IMR-90 (cell line): Measurements from ENCODE around the gene MAPKAP1. TPM values are rescaled to one million over a fixed set of nuclear protein-coding genes. Genes with fewer than 3 reads are reported as not detected.

Experiments
- ATAC-seq: fragments of 200-7000 bp; cut with Tn5 transposase; 2 replicates; pipeline ENCODE4 v1.9.1; 2020; ENCODE audit warnings: low read depth, mild to moderate bottlenecking, moderate library complexity
- BruUV-seq: library from RNA; stranded (reverse); fragments of 400-500 nt; replicated peaks from 2 replicates; lab custom pipeline; 2021; lab: Mats Ljungman, UMichigan
- CTCF ChIA-PET: fragments of 300-600 bp; formaldehyde crosslinking; extraction: SDS; loops from one replicate; lab custom pipeline; 2021; ENCODE audit warnings: antibody characterized with exemption; lab: Yijun Ruan, JAX
- POLR2A ChIA-PET: fragments of 300-600 bp; sonication (Branson Sonifier 250); formaldehyde crosslinking; loops from one replicate; lab custom pipeline; 2022; ENCODE audit warnings: antibody characterized with exemption; ENCODE audit not compliant: unreplicated experiment; lab: Charles Lee
- DNase-seq: peaks from one replicate; pipeline ENCODE4 v3.0.0; 2013
- H2AFZ ChIP-seq: replicated peaks from 2 replicates; pipeline ENCODE3; 2013; ENCODE audit warnings: low read length, mild to moderate bottlenecking; ENCODE audit not compliant: poor library complexity
- H2AK5ac ChIP-seq: 2 replicates; pipeline ENCODE4 v1.6.1; 2013; ENCODE audit warnings: low read depth, low read length, inconsistent platforms
- H2AK9ac ChIP-seq: replicated peaks from 2 replicates; pipeline ENCODE3; 2013; ENCODE audit warnings: mild to moderate bottlenecking, low read depth, low read length, moderate library complexity; ENCODE audit not compliant: poor library complexity
- H2BK120ac ChIP-seq: 2 replicates; pipeline ENCODE4 v1.6.1; 2013; ENCODE audit warnings: low read depth, low read length, inconsistent platforms
- H2BK15ac ChIP-seq: 3 replicates; pipeline ENCODE4 v1.6.1; 2013; ENCODE audit warnings: low read depth, low read length, inconsistent platforms
- H2BK20ac ChIP-seq: 2 replicates; pipeline ENCODE4 v1.6.1; 2013; ENCODE audit warnings: low read depth, mild to moderate bottlenecking, inconsistent platforms, low read length, moderate library complexity
- H2BK5ac ChIP-seq: 2 replicates; pipeline ENCODE4 v1.6.1; 2013; ENCODE audit warnings: mild to moderate bottlenecking, low read depth, low read length, inconsistent platforms; ENCODE audit not compliant: poor library complexity, severe bottlenecking
- H3K14ac ChIP-seq: replicated peaks from 2 replicates; pipeline ENCODE4 v1.6.1; 2013; ENCODE audit warnings: low read depth, low read length, inconsistent platforms
- H3K18ac ChIP-seq: 2 replicates; pipeline ENCODE4 v1.6.1; 2013; ENCODE audit warnings: low read depth, low read length, control low read depth
- H3K23ac ChIP-seq: 2 replicates; pipeline ENCODE4 v1.6.1; 2013; ENCODE audit warnings: low read depth, low read length, inconsistent platforms
- H3K27ac ChIP-seq: 2 replicates; pipeline ENCODE4 v1.5.1; 2013; ENCODE audit warnings: mild to moderate bottlenecking, control low read depth, low read length; ENCODE audit not compliant: insufficient read depth
- H3K27me3 ChIP-seq: 2 replicates; pipeline ENCODE4 v1.6.1; 2013; ENCODE audit warnings: low read length; ENCODE audit not compliant: control insufficient read depth, insufficient read depth
- H3K36me3 ChIP-seq: 2 replicates; pipeline ENCODE4 v1.6.1; 2013; ENCODE audit warnings: low read length, mixed read lengths; ENCODE audit not compliant: control insufficient read depth, insufficient read depth
- H3K4ac ChIP-seq: 2 replicates; pipeline ENCODE4 v1.6.1; 2013; ENCODE audit warnings: low read depth, low read length, inconsistent platforms
- H3K4me1 ChIP-seq: 2 replicates; pipeline ENCODE4 v1.6.1; 2013; ENCODE audit warnings: low read length, mixed read lengths; ENCODE audit not compliant: control insufficient read depth, insufficient read depth
- H3K4me2 ChIP-seq: 2 replicates; pipeline ENCODE4 v1.6.1; 2013; ENCODE audit warnings: low read depth, mild to moderate bottlenecking, control low read depth, low read length, moderate library complexity
- H3K4me3 ChIP-seq: 2 replicates; pipeline ENCODE4 v1.5.1; 2013; ENCODE audit warnings: low read depth, mild to moderate bottlenecking, control low read depth, low read length, moderate library complexity; ENCODE audit not compliant: insufficient read depth
- H3K56ac ChIP-seq: 2 replicates; pipeline ENCODE4 v1.6.1; 2013; ENCODE audit warnings: low read length, inconsistent platforms; ENCODE audit not compliant: insufficient read depth; ENCODE audit errors: extremely low read depth
- H3K79me1 ChIP-seq, 2 experiments: 2 replicates each; pipeline ENCODE4 v1.6.1; 2013; ENCODE audit warnings: low read length in 2 of 2, inconsistent platforms in 1 of 2, low read depth in 1 of 2
- H3K9ac ChIP-seq: 2 replicates; pipeline ENCODE4 v1.6.1; 2013; ENCODE audit warnings: low read depth, low read length, control low read depth
- H3K9me1 ChIP-seq: 2 replicates; pipeline ENCODE4 v1.6.1; 2013; ENCODE audit warnings: low read length, inconsistent platforms; ENCODE audit not compliant: insufficient read depth
- H3K9me3 ChIP-seq: 2 replicates; pipeline ENCODE4 v1.6.1; 2013; ENCODE audit warnings: low read length; ENCODE audit not compliant: control insufficient read depth, insufficient read depth
- H4K20me1 ChIP-seq: 2 replicates; pipeline ENCODE4 v1.6.1; 2013; ENCODE audit warnings: low read length, inconsistent platforms; ENCODE audit not compliant: insufficient read depth
- H4K5ac ChIP-seq: 2 replicates; pipeline ENCODE4 v1.6.1; 2013; ENCODE audit warnings: mild to moderate bottlenecking, low read depth, low read length, control low read depth
- H4K8ac ChIP-seq, 2 experiments: 2 replicates each; pipeline ENCODE4 v1.6.1; 2013; ENCODE audit warnings: low read depth in 2 of 2, low read length in 2 of 2, control low read depth in 1 of 2, inconsistent platforms in 1 of 2
- H4K91ac ChIP-seq: 2 replicates; pipeline ENCODE4 v1.6.1; 2013; ENCODE audit warnings: low read depth, low read length, inconsistent platforms; ENCODE audit not compliant: insufficient read depth
- BHLHE40 ChIP-seq: fragments of 150-350 bp; IDR thresholded peaks from 2 replicates; pipeline ENCODE4 v1.6.1; 2016; ENCODE audit warnings: mild to moderate bottlenecking, low read depth, low read length
- CEBPB ChIP-seq: IDR thresholded peaks from 2 replicates; pipeline ENCODE4 v1.6.1; 2012; ENCODE audit warnings: low read depth, low read length, improper control_type of control experiment
- CHD1 ChIP-seq: IDR thresholded peaks from 2 replicates; pipeline ENCODE4 v1.6.1; 2012; ENCODE audit warnings: low read depth, low read length, improper control_type of control experiment
- CTCF ChIP-seq: conservative IDR thresholded peaks from 2 replicates; pipeline ENCODE4 v1.5.1; 2012; ENCODE audit warnings: mild to moderate bottlenecking, low read depth, low read length, improper control_type of control experiment
- ELK1 ChIP-seq: fragments of 150-350 bp; IDR thresholded peaks from 2 replicates; pipeline ENCODE4 v1.6.1; 2016; ENCODE audit warnings: low read depth, mild to moderate bottlenecking, low read length, moderate library complexity, borderline replicate concordance
- FOS ChIP-seq: fragments of 150-350 bp; IDR thresholded peaks from 2 replicates; pipeline ENCODE4 v1.6.1; 2016; ENCODE audit warnings: low read depth, low read length
- MAFK ChIP-seq: IDR thresholded peaks from 2 replicates; pipeline ENCODE4 v1.6.1; 2012; ENCODE audit warnings: low read depth, low read length, improper control_type of control experiment
- MAZ ChIP-seq: IDR thresholded peaks from 2 replicates; pipeline ENCODE4 v1.6.1; 2012; ENCODE audit warnings: low read depth, mild to moderate bottlenecking, low read length, improper control_type of control experiment, moderate library complexity, borderline replicate concordance
- MXI1 ChIP-seq: IDR thresholded peaks from 2 replicates; pipeline ENCODE4 v1.6.1; 2012; ENCODE audit warnings: low read depth, mild to moderate bottlenecking, low read length, moderate library complexity, borderline replicate concordance
- NFE2L2 ChIP-seq: fragments of 150-350 bp; IDR thresholded peaks from 2 replicates; pipeline ENCODE4 v1.6.1; 2016; ENCODE audit warnings: low read depth, mild to moderate bottlenecking, low read length
- POLR2A ChIP-seq: IDR thresholded peaks from 2 replicates; pipeline ENCODE4 v1.6.1; 2012; ENCODE audit warnings: mild to moderate bottlenecking, low read depth, low read length
- RAD21 ChIP-seq: IDR thresholded peaks from 2 replicates; pipeline ENCODE4 v1.6.1; 2012; ENCODE audit warnings: low read length, improper control_type of control experiment
- RCOR1 ChIP-seq: IDR thresholded peaks from 2 replicates; pipeline ENCODE4 v1.6.1; 2012; ENCODE audit warnings: mild to moderate bottlenecking, low read length, improper control_type of control experiment; ENCODE audit not compliant: insufficient replicate concordance
- RFX5 ChIP-seq: IDR thresholded peaks from 2 replicates; pipeline ENCODE4 v1.8.0; 2012; ENCODE audit warnings: low read depth, mild to moderate bottlenecking, low read length, moderate library complexity
- SMC3 ChIP-seq: fragments of 150-350 bp; IDR thresholded peaks from 2 replicates; pipeline ENCODE4 v1.6.1; 2016; ENCODE audit warnings: low read depth, mild to moderate bottlenecking, antibody characterized with exemption, low read length, moderate library complexity
- WGBS, 2 experiments: methylation state at CpG; one replicate each; pipeline versions ENCODE4 v1.1.5 to v1.1.7; 2013; ENCODE audit warnings: missing lambda C conversion rate in 2 of 2; ENCODE audit not compliant: insufficient read length in 1 of 2; ENCODE audit errors: extremely low coverage in 2 of 2; 5-methylcytosine and 5-hydroxymethylcytosine counted together
- dilution Hi-C: fragments of 300-500 bp; cut with HindIII; formaldehyde crosslinking; loops from one replicate; pipeline ENCODE4 v1.14.3; 2018; ENCODE audit warnings: low sequenced_read_pairs; ENCODE audit not compliant: unreplicated experiment
- in situ Hi-C: fragments of 300-500 bp; cut with MboI; formaldehyde crosslinking; loops from 3 replicates; pipeline ENCODE4 v1.14.3; 2019; ENCODE audit warnings: low sequenced_read_pairs, inconsistent platforms, mixed read lengths
- intact Hi-C: fragments of 100-400 bp; cut with micrococcal nuclease; formaldehyde crosslinking; loops from 2 replicates; pipeline ENCODE4 v1.10.0; 2022
- polyA plus RNA-seq, 3 experiments: library from polyadenylated mRNA; depleted of rRNA; stranded (reverse); fragments of >200 nt; gene quantifications; 2 replicates each; pipeline ENCODE4 v1.2.3, GENCODE V29; 2012; ENCODE audit warnings: low replicate concordance in 1 of 3
- total RNA-seq: library from RNA; depleted of rRNA; stranded (reverse); fragments of >200 nt; gene quantifications from 2 replicates; pipeline ENCODE4 v1.2.3, GENCODE V29; 2012
- TF ChIP-seq, protein P1 (sequence below): fragments of 150-350 bp; IDR thresholded peaks from 2 replicates; pipeline ENCODE4 v1.6.1; 2017; ENCODE audit warnings: mild to moderate bottlenecking, antibody characterized with exemption, low read length, low read depth

The MAPKAP1 gene
- total and polyA plus RNA-seq, 2 of the 4 experiments (the other 2 are of a cell fraction): 87.2 to 158 TPM

DNA sequence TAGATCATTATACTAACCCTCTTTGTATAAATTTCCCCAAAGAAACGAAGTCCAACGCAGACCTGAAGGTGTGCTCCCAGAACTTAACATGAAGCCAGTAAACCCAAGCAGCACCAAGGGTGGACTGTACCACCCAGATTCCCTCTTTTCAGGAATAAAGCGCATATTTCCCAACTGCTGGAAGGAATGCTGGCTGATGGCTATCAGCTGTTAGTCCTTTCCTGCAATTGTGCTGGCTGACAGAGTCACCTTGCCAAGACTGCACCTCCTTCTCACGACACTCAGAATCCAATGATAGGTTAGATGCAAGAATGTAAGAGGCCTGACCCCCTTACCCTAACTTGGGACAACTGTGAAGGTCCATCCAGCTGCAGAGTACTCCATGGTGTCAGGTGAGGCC is 93.9 kb downstream of the MAPKAP1 start:
- dilution Hi-C loops: no loop called here
- H3K18ac ChIP-seq: no peak overlapping the region
- no peak overlapping the region for H2AK5ac ChIP-seq
- no peak overlapping the region for H2BK20ac ChIP-seq
- no peak overlapping the region for H2BK5ac ChIP-seq
- no peak overlapping the region for H4K5ac ChIP-seq
- CTCF ChIA-PET: no interaction called here
- no peaks in the 10 kb centered on the region for H3K27me3 ChIP-seq
- DNase-seq (no peak), ATAC-seq (no peak)
- intact Hi-C loops: no loop called here
- WGBS, 2 experiments: 100% methylated on average over 1 of the region's 4 CpGs; no CpG with 5 or more reads in 1 of the 2 experiments
- H2BK15ac ChIP-seq: no peak overlapping the region
- no peak overlapping the region for H3K4me3 ChIP-seq
- no peaks in the 10 kb centered on the region for H3K9me3 ChIP-seq
- no peak overlapping the region for H3K14ac ChIP-seq
- no peaks in the 10 kb centered on the region for H3K36me3 ChIP-seq
- no peak overlapping the region for H4K91ac ChIP-seq
- no peak overlapping the region for H2AFZ ChIP-seq
- H3K9me1 ChIP-seq: peaks cover 10% of the 10 kb centered on the region
- no peak overlapping the region for H3K4ac ChIP-seq
- H3K9ac ChIP-seq: no peak overlapping the region
- H3K23ac ChIP-seq: 0 out of 2 replicates have a peak overlapping the region, but pooled peaks have one; percentile 2
- BruUV-seq: no TSS peak
- no peak overlapping the region for H4K8ac ChIP-seq
- no peak overlapping the region for H2BK120ac ChIP-seq
- in situ Hi-C loops: no loop called here
- no peak overlapping the region for H3K27ac ChIP-seq
- no peak for TF ChIP-seq CEBPB
- no peak for TF ChIP-seq ELK1
- no peak for TF ChIP-seq MAZ
- no peak for TF ChIP-seq MXI1
- no peak for TF ChIP-seq RFX5
- no peak for TF ChIP-seq POLR2A
- TF ChIP-seq BHLHE40: no peak
- TF ChIP-seq, protein P1, sequence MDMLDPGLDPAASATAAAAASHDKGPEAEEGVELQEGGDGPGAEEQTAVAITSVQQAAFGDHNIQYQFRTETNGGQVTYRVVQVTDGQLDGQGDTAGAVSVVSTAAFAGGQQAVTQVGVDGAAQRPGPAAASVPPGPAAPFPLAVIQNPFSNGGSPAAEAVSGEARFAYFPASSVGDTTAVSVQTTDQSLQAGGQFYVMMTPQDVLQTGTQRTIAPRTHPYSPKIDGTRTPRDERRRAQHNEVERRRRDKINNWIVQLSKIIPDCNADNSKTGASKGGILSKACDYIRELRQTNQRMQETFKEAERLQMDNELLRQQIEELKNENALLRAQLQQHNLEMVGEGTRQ: no peak
- no peak for TF ChIP-seq CHD1
- TF ChIP-seq MAFK: no peak
- TF ChIP-seq RCOR1: no peak
- no peak for TF ChIP-seq RAD21
- TF ChIP-seq FOS: no peak
- TF ChIP-seq NFE2L2: no peak
- TF ChIP-seq CTCF: no peak
- TF ChIP-seq SMC3: no peak
- POLR2A ChIA-PET: no interaction called here
- H3K79me1 ChIP-seq: peaks cover 34 to 41% of the 10 kb centered on the region in 2 experiments
- no peak overlapping the region for H3K56ac ChIP-seq
- peaks cover 2% of the 10 kb centered on the region; the same call in 1 of the 2 replicates for H3K4me1 ChIP-seq
- H4K20me1 ChIP-seq: peaks cover 36% of the 10 kb centered on the region
- no peak overlapping the region for H2AK9ac ChIP-seq
- H3K4me2 ChIP-seq: no peak overlapping the region
